AG08396 (cell line): ENCODE data around the gene UBE3C.
A peak's percentile ranks its signal among the peaks of the same experiment; 100 is the strongest.
"Not testable (repeated sequence)": the region's sequence is repeated elsewhere in the genome, so short reads cannot be mapped to it uniquely, and the experiment has no call there.

Source experiments
- DNase-seq: peaks from one replicate; pipeline ENCODE4 v3.0.0; 2012; ENCODE audit warnings: low spot score, mixed read lengths

The UBE3C gene

GRCh38 chr7:157271991-157272324 lies 133.2 kb downstream of the UBE3C start:
- DNase-seq, result peak; percentile 82

GRCh38 chr7:157272351-157273207 lies 133.9 kb downstream of the UBE3C start:
- DNase-seq, result no peak

GRCh38 chr7:157273208-157274093 lies 134.7 kb downstream of the UBE3C start:
- DNase-seq, result peak; percentile 91

GRCh38 chr7:157274094-157274634 lies 135.4 kb downstream of the UBE3C start:
- DNase-seq, result not testable (repeated sequence)

- DNase-seq, result no peak
These were observed 136.3 kb downstream of the UBE3C start for GRCh38 chr7:157274991-157275427.

- no peak for DNase-seq
These were observed 137.4 kb downstream of the UBE3C start for GRCh38 chr7:157276091-157276561.

GRCh38 chr7:157276731-157277562 lies 138.2 kb downstream of the UBE3C start:
- DNase-seq, result no peak

- DNase-seq, result not testable (repeated sequence)
These were observed 138.8 kb downstream of the UBE3C start for GRCh38 chr7:157277568-157277967.

- no peak for DNase-seq
These were observed 139.6 kb downstream of the UBE3C start for GRCh38 chr7:157278167-157278790.

GRCh38 chr7:157278791-157279724 lies 140.3 kb downstream of the UBE3C start:
- DNase-seq, result peak; percentile 74

- DNase-seq, result no peak
These were observed 141.1 kb downstream of the UBE3C start for GRCh38 chr7:157279741-157280215.

- no peak for DNase-seq
These were observed 141.6 kb downstream of the UBE3C start for GRCh38 chr7:157280216-157280841.

GRCh38 chr7:157281221-157281998 lies 142.7 kb downstream of the UBE3C start:
- no peak for DNase-seq

- no peak for DNase-seq
These were observed 143.5 kb downstream of the UBE3C start for GRCh38 chr7:157282141-157282801.

GRCh38 chr7:157284229-157285014 lies 145.7 kb downstream of the UBE3C start:
- no peak for DNase-seq

GRCh38 chr7:157291404-157292080 lies 152.8 kb downstream of the UBE3C start:
- DNase-seq, result no peak

- DNase-seq, result no peak
These were observed 153.5 kb downstream of the UBE3C start for GRCh38 chr7:157292258-157292657.
